Panc1 (cell line): ENCODE results near the gene FBLIM1.

Experiments
- POLR2AphosphoS5 ChIP-seq: IDR thresholded peaks from 2 replicates; pipeline ENCODE4 v1.6.1; 2012; ENCODE audit warnings: mild to moderate bottlenecking, low read depth, low read length, moderate library complexity
- TCF7L2 ChIP-seq: IDR thresholded peaks from 2 replicates; pipeline ENCODE4 v1.6.1; 2011; ENCODE audit warnings: mild to moderate bottlenecking, low read depth, low read length, inconsistent platforms
- TF ChIP-seq, protein P1 (sequence below): fragments of 450-650 bp; IDR thresholded peaks from 2 replicates; pipeline ENCODE4 v1.5.1; 2017; ENCODE audit warnings: mild to moderate bottlenecking

DNA sequence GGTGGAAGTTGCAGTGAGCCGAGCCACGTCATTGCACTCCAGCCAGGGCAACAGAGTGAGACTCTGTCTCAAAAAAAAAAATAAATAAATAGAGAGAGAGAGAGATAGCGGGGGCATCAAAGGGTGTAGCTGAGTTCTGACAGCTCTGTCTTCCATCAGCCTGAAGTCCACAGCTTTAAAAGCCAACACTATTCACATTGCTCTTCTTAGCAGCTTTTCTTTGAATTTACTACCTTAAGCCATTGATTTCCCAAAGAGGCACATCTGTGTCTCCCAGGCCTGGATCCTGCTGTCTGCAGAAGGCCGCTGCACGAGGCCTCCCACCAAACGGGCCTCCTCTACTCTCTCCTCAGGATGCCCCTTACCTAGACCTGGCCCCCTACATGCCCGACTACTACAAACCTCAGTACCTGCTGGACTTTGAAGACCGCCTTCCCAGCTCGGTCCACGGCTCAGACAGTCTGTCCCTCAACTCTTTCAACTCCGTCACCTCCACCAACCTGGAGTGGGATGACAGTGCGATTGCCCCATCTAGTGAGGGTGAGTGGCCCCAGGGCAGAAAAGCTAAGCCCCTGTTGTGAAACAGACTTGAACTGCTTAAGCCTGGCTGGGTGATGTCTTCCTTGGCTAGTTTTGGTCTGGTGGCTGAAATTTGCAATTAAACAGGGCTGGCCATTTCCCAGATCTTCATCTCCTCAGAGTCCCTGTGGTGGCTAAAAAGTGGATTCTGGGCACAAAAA is 39.0 kb upstream of the FBLIM1 start:
- TF ChIP-seq, protein P1, sequence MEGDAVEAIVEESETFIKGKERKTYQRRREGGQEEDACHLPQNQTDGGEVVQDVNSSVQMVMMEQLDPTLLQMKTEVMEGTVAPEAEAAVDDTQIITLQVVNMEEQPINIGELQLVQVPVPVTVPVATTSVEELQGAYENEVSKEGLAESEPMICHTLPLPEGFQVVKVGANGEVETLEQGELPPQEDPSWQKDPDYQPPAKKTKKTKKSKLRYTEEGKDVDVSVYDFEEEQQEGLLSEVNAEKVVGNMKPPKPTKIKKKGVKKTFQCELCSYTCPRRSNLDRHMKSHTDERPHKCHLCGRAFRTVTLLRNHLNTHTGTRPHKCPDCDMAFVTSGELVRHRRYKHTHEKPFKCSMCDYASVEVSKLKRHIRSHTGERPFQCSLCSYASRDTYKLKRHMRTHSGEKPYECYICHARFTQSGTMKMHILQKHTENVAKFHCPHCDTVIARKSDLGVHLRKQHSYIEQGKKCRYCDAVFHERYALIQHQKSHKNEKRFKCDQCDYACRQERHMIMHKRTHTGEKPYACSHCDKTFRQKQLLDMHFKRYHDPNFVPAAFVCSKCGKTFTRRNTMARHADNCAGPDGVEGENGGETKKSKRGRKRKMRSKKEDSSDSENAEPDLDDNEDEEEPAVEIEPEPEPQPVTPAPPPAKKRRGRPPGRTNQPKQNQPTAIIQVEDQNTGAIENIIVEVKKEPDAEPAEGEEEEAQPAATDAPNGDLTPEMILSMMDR, result no peak
- no peak for TF ChIP-seq POLR2AphosphoS5
- TF ChIP-seq TCF7L2, result no peak
